AML-193 (cell line): ENCODE results near the gene NIT2.

Experiments used
- DNase-seq, 2 experiments: peaks; one replicate each; lab custom pipeline; 2025; lab: John Stamatoyannopoulos, UW

The NIT2 gene

GRCh38 chr3:100396967-100397366 is 62.4 kb downstream of the NIT2 start:
- DNase-seq = no peak

- no peak for DNase-seq
These were observed 64.9 kb downstream of the NIT2 start for GRCh38 chr3:100399341-100400071.

- no peak for DNase-seq
These were observed 65.8 kb downstream of the NIT2 start for GRCh38 chr3:100400419-100400779.

GRCh38 chr3:100400780-100401673 is 66.5 kb downstream of the NIT2 start, which contains the start of the genes LNP1 and TOMM70:
Gene LNP1 (plus strand): TSS chr3:100401539. CDS start chr3:100429730, 28,191 bp downstream.
Gene TOMM70 (minus strand): TSS chr3:100401089. CDS start chr3:100400949, 140 bp downstream.
- DNase-seq = peak; percentile 99

- peak; percentile 54 to 55 for DNase-seq
These were observed 67.1 kb downstream of the NIT2 start for GRCh38 chr3:100401674-100402041.

- DNase-seq = peak; percentile 70 to 77
These were observed 67.7 kb downstream of the NIT2 start for GRCh38 chr3:100402256-100402655.

GRCh38 chr3:100402891-100403290 is 68.3 kb downstream of the NIT2 start:
- DNase-seq = no peak

GRCh38 chr3:100403362-100404249 is 69.0 kb downstream of the NIT2 start:
- peak in 1 of 2 experiments; percentile 27 for DNase-seq

- no peak for DNase-seq
These were observed 69.6 kb downstream of the NIT2 start for GRCh38 chr3:100404250-100404548.

GRCh38 chr3:100407164-100407563 is 72.6 kb downstream of the NIT2 start:
- no peak for DNase-seq

- no peak for DNase-seq
These were observed 73.5 kb downstream of the NIT2 start for GRCh38 chr3:100407977-100408532.
